Panc1 (cell line): Measurements from ENCODE around the gene SRP72.

ENCODE experiments used
- CTCF ChIP-seq: fragments of 450-650 bp; IDR thresholded peaks from 2 replicates; pipeline ENCODE4 v1.5.1; 2017; ENCODE audit warnings: mild to moderate bottlenecking
- POLR2AphosphoS5 ChIP-seq: IDR thresholded peaks from 2 replicates; pipeline ENCODE4 v1.6.1; 2012; ENCODE audit warnings: mild to moderate bottlenecking, low read depth, low read length, moderate library complexity
- REST ChIP-seq, 2 experiments: IDR thresholded peaks; 2 replicates each; pipeline ENCODE4 v1.6.1; 2011 to 2012; ENCODE audit warnings: low read depth in 2 of 2, control low read depth in 1 of 2, low read length in 1 of 2, mild to moderate bottlenecking in 1 of 2, moderate library complexity in 1 of 2; ENCODE audit not compliant: insufficient read depth in 1 of 2

GRCh38 chr4:56531823-56532222 is 64.4 kb downstream of the SRP72 start:
- TF ChIP-seq POLR2AphosphoS5 = no peak
- no peak for TF ChIP-seq CTCF
- TF ChIP-seq REST (IDR thresholded peaks at IDR 0.05; ENCODE audit: insufficient read depth in 1 of 2, low read depth in 2 of 2, low read length in 1 of 2) = no peak
